IMR-90 (cell line): ENCODE results near the gene ADAMTS20. TPM values are rescaled to one million over a fixed set of nuclear protein-coding genes. Genes with fewer than 3 reads are reported as not detected.

Source experiments
- ATAC-seq: fragments of 200-7000 bp; cut with Tn5 transposase; 2 replicates; pipeline ENCODE4 v1.9.1; 2020; ENCODE audit warnings: low read depth, mild to moderate bottlenecking, moderate library complexity
- BruUV-seq: library from RNA; stranded (reverse); fragments of 400-500 nt; replicated peaks from 2 replicates; lab custom pipeline; 2021; lab: Mats Ljungman, UMichigan
- CTCF ChIA-PET: fragments of 300-600 bp; formaldehyde crosslinking; extraction: SDS; loops from one replicate; lab custom pipeline; 2021; ENCODE audit warnings: antibody characterized with exemption; lab: Yijun Ruan, JAX
- POLR2A ChIA-PET: fragments of 300-600 bp; sonication (Branson Sonifier 250); formaldehyde crosslinking; loops from one replicate; lab custom pipeline; 2022; ENCODE audit warnings: antibody characterized with exemption; ENCODE audit not compliant: unreplicated experiment; lab: Charles Lee
- DNase-seq: peaks from one replicate; pipeline ENCODE4 v3.0.0; 2013
- H2AFZ ChIP-seq: replicated peaks from 2 replicates; pipeline ENCODE3; 2013; ENCODE audit warnings: low read length, mild to moderate bottlenecking; ENCODE audit not compliant: poor library complexity
- H2AK5ac ChIP-seq: 2 replicates; pipeline ENCODE4 v1.6.1; 2013; ENCODE audit warnings: low read depth, low read length, inconsistent platforms
- H2AK9ac ChIP-seq: replicated peaks from 2 replicates; pipeline ENCODE3; 2013; ENCODE audit warnings: mild to moderate bottlenecking, low read depth, low read length, moderate library complexity; ENCODE audit not compliant: poor library complexity
- H2BK120ac ChIP-seq: 2 replicates; pipeline ENCODE4 v1.6.1; 2013; ENCODE audit warnings: low read depth, low read length, inconsistent platforms
- H2BK15ac ChIP-seq: 3 replicates; pipeline ENCODE4 v1.6.1; 2013; ENCODE audit warnings: low read depth, low read length, inconsistent platforms
- H2BK20ac ChIP-seq: 2 replicates; pipeline ENCODE4 v1.6.1; 2013; ENCODE audit warnings: low read depth, mild to moderate bottlenecking, inconsistent platforms, low read length, moderate library complexity
- H2BK5ac ChIP-seq: 2 replicates; pipeline ENCODE4 v1.6.1; 2013; ENCODE audit warnings: mild to moderate bottlenecking, low read depth, low read length, inconsistent platforms; ENCODE audit not compliant: poor library complexity, severe bottlenecking
- H3K14ac ChIP-seq: replicated peaks from 2 replicates; pipeline ENCODE4 v1.6.1; 2013; ENCODE audit warnings: low read depth, low read length, inconsistent platforms
- H3K18ac ChIP-seq: 2 replicates; pipeline ENCODE4 v1.6.1; 2013; ENCODE audit warnings: low read depth, low read length, control low read depth
- H3K23ac ChIP-seq: 2 replicates; pipeline ENCODE4 v1.6.1; 2013; ENCODE audit warnings: low read depth, low read length, inconsistent platforms
- H3K27ac ChIP-seq: 2 replicates; pipeline ENCODE4 v1.5.1; 2013; ENCODE audit warnings: mild to moderate bottlenecking, control low read depth, low read length; ENCODE audit not compliant: insufficient read depth
- H3K27me3 ChIP-seq: 2 replicates; pipeline ENCODE4 v1.6.1; 2013; ENCODE audit warnings: low read length; ENCODE audit not compliant: control insufficient read depth, insufficient read depth
- H3K36me3 ChIP-seq: 2 replicates; pipeline ENCODE4 v1.6.1; 2013; ENCODE audit warnings: low read length, mixed read lengths; ENCODE audit not compliant: control insufficient read depth, insufficient read depth
- H3K4ac ChIP-seq: 2 replicates; pipeline ENCODE4 v1.6.1; 2013; ENCODE audit warnings: low read depth, low read length, inconsistent platforms
- H3K4me1 ChIP-seq: 2 replicates; pipeline ENCODE4 v1.6.1; 2013; ENCODE audit warnings: low read length, mixed read lengths; ENCODE audit not compliant: control insufficient read depth, insufficient read depth
- H3K4me2 ChIP-seq: 2 replicates; pipeline ENCODE4 v1.6.1; 2013; ENCODE audit warnings: low read depth, mild to moderate bottlenecking, control low read depth, low read length, moderate library complexity
- H3K4me3 ChIP-seq: 2 replicates; pipeline ENCODE4 v1.5.1; 2013; ENCODE audit warnings: low read depth, mild to moderate bottlenecking, control low read depth, low read length, moderate library complexity; ENCODE audit not compliant: insufficient read depth
- H3K56ac ChIP-seq: 2 replicates; pipeline ENCODE4 v1.6.1; 2013; ENCODE audit warnings: low read length, inconsistent platforms; ENCODE audit not compliant: insufficient read depth; ENCODE audit errors: extremely low read depth
- H3K79me1 ChIP-seq, 2 experiments: 2 replicates each; pipeline ENCODE4 v1.6.1; 2013; ENCODE audit warnings: low read length in 2 of 2, inconsistent platforms in 1 of 2, low read depth in 1 of 2
- H3K9ac ChIP-seq: 2 replicates; pipeline ENCODE4 v1.6.1; 2013; ENCODE audit warnings: low read depth, low read length, control low read depth
- H3K9me1 ChIP-seq: 2 replicates; pipeline ENCODE4 v1.6.1; 2013; ENCODE audit warnings: low read length, inconsistent platforms; ENCODE audit not compliant: insufficient read depth
- H3K9me3 ChIP-seq: 2 replicates; pipeline ENCODE4 v1.6.1; 2013; ENCODE audit warnings: low read length; ENCODE audit not compliant: control insufficient read depth, insufficient read depth
- H4K20me1 ChIP-seq: 2 replicates; pipeline ENCODE4 v1.6.1; 2013; ENCODE audit warnings: low read length, inconsistent platforms; ENCODE audit not compliant: insufficient read depth
- H4K5ac ChIP-seq: 2 replicates; pipeline ENCODE4 v1.6.1; 2013; ENCODE audit warnings: mild to moderate bottlenecking, low read depth, low read length, control low read depth
- H4K8ac ChIP-seq, 2 experiments: 2 replicates each; pipeline ENCODE4 v1.6.1; 2013; ENCODE audit warnings: low read depth in 2 of 2, low read length in 2 of 2, control low read depth in 1 of 2, inconsistent platforms in 1 of 2
- H4K91ac ChIP-seq: 2 replicates; pipeline ENCODE4 v1.6.1; 2013; ENCODE audit warnings: low read depth, low read length, inconsistent platforms; ENCODE audit not compliant: insufficient read depth
- CEBPB ChIP-seq: IDR thresholded peaks from 2 replicates; pipeline ENCODE4 v1.6.1; 2012; ENCODE audit warnings: low read depth, low read length, improper control_type of control experiment
- WGBS, 2 experiments: methylation state at CpG; one replicate each; pipeline versions ENCODE4 v1.1.5 to v1.1.7; 2013; ENCODE audit warnings: missing lambda C conversion rate in 2 of 2; ENCODE audit not compliant: insufficient read length in 1 of 2; ENCODE audit errors: extremely low coverage in 2 of 2; 5-methylcytosine and 5-hydroxymethylcytosine counted together
- dilution Hi-C: fragments of 300-500 bp; cut with HindIII; formaldehyde crosslinking; loops from one replicate; pipeline ENCODE4 v1.14.3; 2018; ENCODE audit warnings: low sequenced_read_pairs; ENCODE audit not compliant: unreplicated experiment
- in situ Hi-C: fragments of 300-500 bp; cut with MboI; formaldehyde crosslinking; loops from 3 replicates; pipeline ENCODE4 v1.14.3; 2019; ENCODE audit warnings: low sequenced_read_pairs, inconsistent platforms, mixed read lengths
- intact Hi-C: fragments of 100-400 bp; cut with micrococcal nuclease; formaldehyde crosslinking; loops from 2 replicates; pipeline ENCODE4 v1.10.0; 2022
- polyA plus RNA-seq, 3 experiments: library from polyadenylated mRNA; depleted of rRNA; stranded (reverse); fragments of >200 nt; gene quantifications; 2 replicates each; pipeline ENCODE4 v1.2.3, GENCODE V29; 2012; ENCODE audit warnings: low replicate concordance in 1 of 3
- total RNA-seq: library from RNA; depleted of rRNA; stranded (reverse); fragments of >200 nt; gene quantifications from 2 replicates; pipeline ENCODE4 v1.2.3, GENCODE V29; 2012
- TF ChIP-seq, protein P1 (sequence below): fragments of 150-350 bp; IDR thresholded peaks from 2 replicates; pipeline ENCODE4 v1.6.1; 2016; ENCODE audit warnings: low read depth, mild to moderate bottlenecking, low read length, moderate library complexity, borderline replicate concordance

Gene ADAMTS20
- total and polyA plus RNA-seq, 2 of the 4 experiments (the other 2 are of a cell fraction), result not detected

DNA sequence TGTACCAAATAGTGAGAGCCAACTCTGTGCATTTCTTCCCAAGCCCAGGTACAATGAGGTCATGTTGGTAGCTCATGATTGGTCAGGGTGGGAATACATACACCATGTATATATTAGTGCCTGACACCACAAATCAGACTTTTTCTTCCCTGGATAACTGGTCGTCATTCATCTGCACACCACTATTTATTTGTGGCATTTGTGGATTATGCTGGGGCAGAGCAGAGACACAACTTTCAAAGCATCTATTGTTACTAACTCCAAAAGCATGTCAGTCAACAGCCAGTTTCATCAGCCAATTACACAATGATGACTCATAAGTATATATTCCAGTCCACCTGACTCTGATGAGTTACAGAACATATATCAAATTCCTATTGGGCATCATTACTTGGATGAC is 181.7 kb downstream of the ADAMTS20 start:
- dilution Hi-C loops, result no loop called here
- ATAC-seq, result no peak; the same call in 1 of the 2 replicates
- DNase-seq, result peak; percentile 74
- Histone ChIP-seq H3K4me1 (peaks cover 3% of the 10 kb centered on the region; the same call in 1 of the 2 replicates), H3K79me1 (no peaks in the 10 kb centered on the region), H3K18ac (no peak overlapping the region), H3K23ac (no peak overlapping the region), H2BK120ac (no peak overlapping the region), H4K8ac (no peak overlapping the region), H2AK5ac (no peak overlapping the region), H3K9ac (no peak overlapping the region), H4K20me1 (no peaks in the 10 kb centered on the region), H3K56ac (no peak overlapping the region), H3K4me2 (no peak overlapping the region), H2BK5ac (no peak overlapping the region), H2AK9ac (no peak overlapping the region), H4K91ac (no peak overlapping the region), H3K27ac (no peak overlapping the region), H3K9me1 (no peaks in the 10 kb centered on the region), H2AFZ (no peak overlapping the region), H4K5ac (no peak overlapping the region), H3K4ac (no peak overlapping the region), H3K9me3 (no peaks in the 10 kb centered on the region), H2BK20ac (no peak overlapping the region), H3K4me3 (no peak overlapping the region), H3K14ac (no peak overlapping the region), H3K27me3 (peaks cover 1% of the 10 kb centered on the region; the same call in 1 of the 2 replicates), H3K36me3 (no peaks in the 10 kb centered on the region), H2BK15ac (no peak overlapping the region)
- WGBS, 2 experiments, result no CpG with 5 or more reads among the region's 1 CpG
- intact Hi-C loops, result no loop called here
- in situ Hi-C loops, result loop anchor here (25.0 kb wide), 1 partner anchor 517 kb away; no protein-coding TSS in a partner anchor
- ChIA-PET CTCF (no interaction called here), POLR2A (no interaction called here)
- no TSS peak for BruUV-seq
- TF ChIP-seq, protein P1, sequence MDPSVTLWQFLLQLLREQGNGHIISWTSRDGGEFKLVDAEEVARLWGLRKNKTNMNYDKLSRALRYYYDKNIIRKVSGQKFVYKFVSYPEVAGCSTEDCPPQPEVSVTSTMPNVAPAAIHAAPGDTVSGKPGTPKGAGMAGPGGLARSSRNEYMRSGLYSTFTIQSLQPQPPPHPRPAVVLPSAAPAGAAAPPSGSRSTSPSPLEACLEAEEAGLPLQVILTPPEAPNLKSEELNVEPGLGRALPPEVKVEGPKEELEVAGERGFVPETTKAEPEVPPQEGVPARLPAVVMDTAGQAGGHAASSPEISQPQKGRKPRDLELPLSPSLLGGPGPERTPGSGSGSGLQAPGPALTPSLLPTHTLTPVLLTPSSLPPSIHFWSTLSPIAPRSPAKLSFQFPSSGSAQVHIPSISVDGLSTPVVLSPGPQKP, result no peak
- peak; percentile 68; the same call in 1 of the 2 replicates for TF ChIP-seq CEBPB
